ENCODE data around the gene SELPLG. TPM values are rescaled to one million over a fixed set of nuclear protein-coding genes. Genes with fewer than 3 reads are reported as not detected.

Gene SELPLG
- total RNA-seq, 1 experiment from 2014 or later: 2.9 TPM

DNA sequence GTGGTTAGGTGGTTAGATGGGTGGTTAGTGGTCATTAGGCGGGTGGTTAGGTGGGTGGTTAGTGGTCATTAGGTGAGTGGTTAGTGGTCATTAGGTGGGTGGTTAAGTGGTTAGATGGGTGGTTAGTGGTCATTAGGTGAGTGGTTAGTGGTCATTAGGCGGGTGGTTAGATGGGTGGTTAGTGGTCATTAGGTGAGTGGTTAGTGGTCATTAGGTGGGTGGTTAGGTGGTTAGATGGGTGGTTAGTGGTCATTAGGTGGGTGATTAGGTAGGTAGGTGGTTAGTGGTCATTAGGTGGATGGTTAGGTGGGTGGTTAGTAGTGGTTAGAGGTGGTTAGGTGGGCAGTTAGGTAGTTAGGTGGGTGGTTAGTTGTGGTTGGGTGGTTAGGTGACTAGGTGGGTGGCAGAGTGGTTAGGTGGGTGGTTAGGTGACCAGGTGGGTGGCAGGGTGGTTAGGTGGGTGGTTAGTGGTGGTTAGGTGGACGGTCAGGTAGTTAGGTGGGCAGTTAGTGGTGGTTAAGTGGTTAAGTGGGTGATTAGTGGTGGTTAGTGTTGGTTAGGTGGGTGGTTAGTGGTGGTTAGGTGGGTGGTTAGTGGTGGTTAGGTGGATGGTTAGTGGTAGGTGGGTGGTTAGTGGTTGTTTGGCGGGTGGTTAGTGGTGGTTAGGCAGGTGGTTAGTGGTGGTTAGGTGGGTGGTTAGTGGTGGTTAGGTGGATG lies 27.8 kb downstream of the SELPLG start:
- no peak overlapping the region for H3K4me3 ChIP-seq
- no peak overlapping the region for H3K27ac ChIP-seq
- peaks cover 37% of the 10 kb centered on the region for H3K4me1 ChIP-seq (replicated peaks)
- H3K27me3 ChIP-seq (replicated peaks): no peaks in the 10 kb centered on the region
- peaks cover 6% of the 10 kb centered on the region for H3K36me3 ChIP-seq
- H3K9me3 ChIP-seq (replicated peaks): 0 out of 2 replicates have a peak, but pooled peaks cover 3% of the 10 kb centered on the region
- DNase-seq (ENCODE audit: low read depth in 1 of 2, low spot score in 2 of 2): peak; percentile 67 to 91

GRCh38 chr12:108605000-108605689 lies 28.5 kb downstream of the SELPLG start:
- peak; percentile 83 to 90 for DNase-seq (ENCODE audit: low read depth in 1 of 2, low spot score in 2 of 2)
- Histone ChIP-seq H3K4me3 (no peak overlapping the region), H3K36me3 (peaks cover 6% of the 10 kb centered on the region), H3K27ac (no peak overlapping the region), H3K9me3 (replicated peaks) (0 out of 2 replicates have a peak, but pooled peaks cover 3% of the 10 kb centered on the region), H3K27me3 (replicated peaks) (no peaks in the 10 kb centered on the region), H3K4me1 (replicated peaks) (peaks cover 36% of the 10 kb centered on the region)

DNA sequence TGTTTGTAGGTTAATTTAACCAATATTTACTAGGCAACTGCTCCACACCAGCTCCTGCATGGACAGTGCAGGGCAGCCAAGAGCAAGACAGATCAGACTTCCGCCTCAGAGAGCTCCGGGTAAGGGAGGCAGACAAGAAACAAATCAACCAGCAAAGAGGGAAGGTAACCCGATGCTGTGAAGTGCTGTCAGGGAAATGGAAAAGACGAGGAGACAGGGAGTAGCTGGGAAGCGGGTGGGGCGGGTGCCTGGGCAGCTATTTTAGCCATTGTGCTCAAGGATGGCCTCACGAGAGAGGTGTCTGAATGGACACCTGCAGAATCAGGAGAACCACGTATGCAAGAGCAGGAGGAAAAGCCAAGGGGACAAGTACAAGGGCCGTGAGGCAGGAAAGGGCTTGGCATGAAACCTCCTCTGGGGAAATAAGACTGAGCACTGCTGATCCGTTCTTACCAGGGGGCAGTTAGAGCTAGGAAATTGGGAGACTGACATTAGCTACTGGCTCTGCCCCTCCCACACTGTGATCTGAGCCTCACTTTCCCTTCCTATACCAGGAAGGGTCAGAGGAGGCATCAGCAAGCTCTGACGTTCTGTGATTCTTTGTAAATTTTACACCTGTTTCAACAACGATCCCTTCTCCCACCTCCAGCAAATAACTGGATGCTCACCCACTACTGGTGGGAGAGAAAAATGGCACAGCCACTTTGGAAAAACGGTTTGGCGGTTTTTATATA lies 29.3 kb downstream of the SELPLG start:
- Histone ChIP-seq H3K9me3 (replicated peaks) (0 out of 2 replicates have a peak, but pooled peaks cover 3% of the 10 kb centered on the region), H3K27me3 (replicated peaks) (no peaks in the 10 kb centered on the region), H3K27ac (no peak overlapping the region), H3K4me3 (no peak overlapping the region), H3K4me1 (replicated peaks) (peaks cover 28% of the 10 kb centered on the region), H3K36me3 (peaks cover 6% of the 10 kb centered on the region)
- DNase-seq (ENCODE audit: low read depth in 1 of 2, low spot score in 2 of 2): peak; percentile 79 to 92

DNA sequence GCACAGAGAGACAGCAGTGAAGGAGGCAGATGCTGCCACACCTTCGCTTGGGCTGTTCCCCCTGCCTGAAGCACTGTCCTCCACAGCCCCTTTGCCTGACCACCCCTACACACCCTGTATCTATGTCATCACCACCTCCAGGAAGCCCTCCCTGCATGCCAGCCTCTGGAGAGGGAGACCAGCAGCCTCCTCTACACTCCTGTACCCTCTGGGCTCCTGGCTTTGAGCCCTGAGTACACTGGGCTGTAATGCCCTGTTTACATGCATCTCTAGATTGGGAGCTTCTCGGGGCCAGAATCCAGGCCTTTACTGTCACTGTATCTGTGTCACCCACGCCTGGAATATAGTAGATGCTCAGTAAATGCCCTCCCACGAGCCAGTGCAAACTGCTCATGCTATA lies 30.0 kb downstream of the SELPLG start:
- H3K4me3 ChIP-seq: no peak overlapping the region

GRCh38 chr12:108602976-108603704 lies 30.6 kb downstream of the SELPLG start:
- no peak overlapping the region for H3K4me3 ChIP-seq
- 0 out of 2 replicates have a peak, but pooled peaks cover 3% of the 10 kb centered on the region for H3K9me3 ChIP-seq (replicated peaks)
- no peaks in the 10 kb centered on the region for H3K27me3 ChIP-seq (replicated peaks)
- no peak overlapping the region for H3K27ac ChIP-seq
- peak; percentile 73 to 94 for DNase-seq (ENCODE audit: low read depth in 1 of 2, low spot score in 2 of 2)
- peaks cover 27% of the 10 kb centered on the region for H3K4me1 ChIP-seq (replicated peaks)
- H3K36me3 ChIP-seq: peaks cover 6% of the 10 kb centered on the region

More for the DNA sequence above, 30.0 kb downstream of the SELPLG start:
- no peaks in the 10 kb centered on the region for H3K27me3 ChIP-seq (replicated peaks)
- DNase-seq (ENCODE audit: low read depth in 1 of 2, low spot score in 2 of 2): peak; percentile 75 to 91
- H3K4me1 ChIP-seq (replicated peaks): peaks cover 26% of the 10 kb centered on the region
- no peak overlapping the region for H3K27ac ChIP-seq
- H3K36me3 ChIP-seq: peaks cover 6% of the 10 kb centered on the region
- 0 out of 2 replicates have a peak, but pooled peaks cover 3% of the 10 kb centered on the region for H3K9me3 ChIP-seq (replicated peaks)

- Histone ChIP-seq H3K27me3 (replicated peaks) (no peaks in the 10 kb centered on the region), H3K9me3 (replicated peaks) (0 out of 2 replicates have a peak, but pooled peaks cover 3% of the 10 kb centered on the region), H3K4me3 (no peak overlapping the region), H3K4me1 (replicated peaks) (peaks cover 34% of the 10 kb centered on the region), H3K27ac (no peak overlapping the region), H3K36me3 (peaks cover 11% of the 10 kb centered on the region)
- DNase-seq (ENCODE audit: low read depth in 1 of 2, low spot score in 2 of 2): peak; percentile 79 to 91
Observed at GRCh38 chr12:108602209-108602705, 31.4 kb downstream of the SELPLG start.

- H3K4me1 ChIP-seq (replicated peaks): peaks cover 50% of the 10 kb centered on the region
- no peak overlapping the region for H3K27ac ChIP-seq
- H3K36me3 ChIP-seq: peaks cover 24% of the 10 kb centered on the region
- 0 out of 2 replicates have a peak, but pooled peaks cover 2% of the 10 kb centered on the region for H3K9me3 ChIP-seq (replicated peaks)
- peak in 1 of 2 experiments; percentile 89 for DNase-seq (ENCODE audit: low read depth in 1 of 2, low spot score in 2 of 2)
- no peak overlapping the region for H3K4me3 ChIP-seq
- no peaks in the 10 kb centered on the region for H3K27me3 ChIP-seq (replicated peaks)
Observed at GRCh38 chr12:108600702-108601007, 33.0 kb downstream of the SELPLG start.

DNA sequence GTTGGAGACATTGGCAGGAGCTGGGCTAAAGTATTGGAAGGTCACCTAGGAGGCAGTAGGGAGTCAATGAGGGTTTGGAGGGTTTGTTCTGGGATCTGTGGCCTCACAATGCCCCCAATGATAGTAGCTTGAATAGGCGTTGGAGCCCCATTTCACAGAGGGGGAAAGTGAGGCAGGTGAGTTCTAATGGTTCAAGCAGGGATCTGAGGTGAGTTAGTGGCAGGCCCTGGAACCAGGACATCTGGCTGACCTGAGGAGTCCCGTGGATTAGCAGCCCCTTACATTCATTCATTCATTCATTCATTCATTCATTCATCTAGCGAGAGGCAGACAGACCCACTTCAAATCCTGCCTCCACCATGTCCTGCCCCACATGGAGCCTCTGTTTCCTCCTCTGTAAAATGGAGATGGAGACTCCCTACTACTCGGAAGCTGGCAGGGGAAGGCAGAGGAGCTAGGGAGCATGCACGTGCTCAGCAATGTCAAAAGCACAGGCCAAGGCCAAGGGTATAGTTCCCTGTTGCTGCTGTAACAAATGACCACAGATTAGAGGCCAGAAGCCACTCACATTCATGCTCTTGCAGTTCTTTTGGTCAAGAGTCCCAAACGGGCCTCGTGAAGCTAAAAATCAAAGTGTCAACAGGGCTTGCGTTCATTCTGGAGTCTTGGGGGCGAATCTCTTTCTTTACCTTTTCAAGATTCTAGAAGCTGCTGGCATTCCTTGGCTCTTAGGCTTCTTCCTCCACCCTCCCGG lies 33.6 kb downstream of the SELPLG start:
- peaks cover 56% of the 10 kb centered on the region for H3K4me1 ChIP-seq (replicated peaks)
- no peaks in the 10 kb centered on the region for H3K27me3 ChIP-seq (replicated peaks)
- no peak overlapping the region for H3K4me3 ChIP-seq
- H3K36me3 ChIP-seq: peaks cover 26% of the 10 kb centered on the region
- peak; percentile 81 to 91 for DNase-seq (ENCODE audit: low read depth in 1 of 2, low spot score in 2 of 2)
- H3K27ac ChIP-seq: no peak overlapping the region
- 0 out of 2 replicates have a peak, but pooled peaks cover 2% of the 10 kb centered on the region for H3K9me3 ChIP-seq (replicated peaks)

DNA sequence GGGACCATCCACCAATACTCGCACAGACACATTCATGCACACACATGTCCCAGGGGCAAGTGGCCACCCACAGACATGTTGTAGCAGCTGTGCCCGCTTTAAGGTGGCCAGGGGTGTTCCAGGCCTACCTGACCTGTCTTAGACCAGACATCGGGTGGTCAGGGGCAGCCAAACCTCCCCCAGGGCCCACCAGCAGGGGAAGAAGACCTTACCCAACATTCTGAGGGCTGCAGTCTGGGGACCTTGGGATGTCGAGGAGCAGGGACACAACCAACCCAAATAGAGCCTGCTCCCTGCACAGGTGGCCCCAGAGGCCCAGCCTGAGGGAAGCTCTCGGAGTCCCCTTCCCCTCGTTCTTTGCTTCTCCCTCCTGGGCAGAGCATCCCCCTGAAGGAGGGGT lies 34.2 kb downstream of the SELPLG start:
- H3K4me3 ChIP-seq: no peak overlapping the region
- peaks cover 32% of the 10 kb centered on the region for H3K36me3 ChIP-seq
- no peak overlapping the region for H3K27ac ChIP-seq
- 0 out of 2 replicates have a peak, but pooled peaks cover 2% of the 10 kb centered on the region for H3K9me3 ChIP-seq (replicated peaks)
- peak in 1 of 2 experiments; percentile 95 for DNase-seq (ENCODE audit: low read depth in 1 of 2, low spot score in 2 of 2)
- no peaks in the 10 kb centered on the region for H3K27me3 ChIP-seq (replicated peaks)
- H3K4me1 ChIP-seq (replicated peaks): peaks cover 58% of the 10 kb centered on the region

DNA sequence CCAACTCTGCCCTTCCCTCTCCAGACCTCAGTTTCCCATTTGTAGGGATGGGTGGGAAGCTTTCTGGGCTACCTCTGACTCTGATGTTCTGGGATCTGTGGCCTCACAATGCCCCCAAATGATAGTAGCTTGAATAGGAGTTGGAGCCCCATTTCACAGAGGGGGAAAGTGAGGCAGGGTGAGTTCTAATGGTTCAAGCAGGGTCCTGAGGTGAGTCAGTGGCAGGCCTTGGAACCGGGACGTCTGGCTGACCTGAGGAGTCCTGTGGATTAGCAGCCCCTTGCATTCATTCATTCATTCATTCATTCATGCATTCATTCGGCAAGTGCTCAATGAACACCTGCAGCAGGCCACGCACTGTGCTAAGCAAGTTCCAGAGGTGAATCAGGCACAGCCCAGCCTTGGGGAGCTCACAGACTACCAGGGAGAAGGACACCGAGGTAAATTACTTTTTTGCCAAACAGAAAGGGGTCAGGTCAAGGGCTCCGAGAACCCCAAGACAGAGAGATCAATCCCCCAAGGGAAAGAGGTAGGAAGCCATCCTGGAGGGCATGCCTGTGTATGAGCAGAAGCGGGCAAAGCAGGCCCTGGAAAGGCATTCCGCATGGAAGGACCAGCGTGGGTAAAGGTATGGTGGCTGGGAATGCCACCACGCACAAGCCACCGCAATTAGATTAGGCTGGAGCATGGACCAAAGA lies 35.0 kb downstream of the SELPLG start:
- Histone ChIP-seq H3K9me3 (replicated peaks) (0 out of 2 replicates have a peak, but pooled peaks cover 2% of the 10 kb centered on the region), H3K4me1 (replicated peaks) (peaks cover 58% of the 10 kb centered on the region), H3K4me3 (no peak overlapping the region; the same call in 1 of the 2 replicates), H3K27me3 (replicated peaks) (no peaks in the 10 kb centered on the region), H3K27ac (peak overlapping the region; percentile 31), H3K36me3 (peaks cover 39% of the 10 kb centered on the region)
- DNase-seq (ENCODE audit: low read depth in 1 of 2, low spot score in 2 of 2): peak; percentile 77 to 93

- peaks cover 48% of the 10 kb centered on the region for H3K36me3 ChIP-seq
- H3K4me3 ChIP-seq: peak within 1 kb of the TSS; percentile 42
- peak; percentile 99 to 100 for DNase-seq (ENCODE audit: low read depth in 1 of 2, low spot score in 2 of 2)
- peak within 1 kb of the TSS; percentile 31 for H3K27ac ChIP-seq
- H3K27me3 ChIP-seq (replicated peaks): no peaks in the 10 kb centered on the region
- 0 out of 2 replicates have a peak, but pooled peaks cover 2% of the 10 kb centered on the region for H3K9me3 ChIP-seq (replicated peaks)
- H3K4me1 ChIP-seq (replicated peaks): peaks cover 58% of the 10 kb centered on the region
Observed at GRCh38 chr12:108597559-108598471, 35.9 kb downstream of the SELPLG start, which contains the start of gene TMEM119. TMEM119 (minus strand) TSS chr12:108598084; CDS start chr12:108592383, 5,701 bp downstream.

Measured in SJSA1 (cell line).